GM12874 (cell line): ENCODE measurements around the gene C6orf47.

ENCODE experiments used
- CTCF ChIP-seq: IDR thresholded peaks from 2 replicates; pipeline ENCODE4 v1.5.1; 2011; ENCODE audit warnings: low read depth, mild to moderate bottlenecking, control low read depth, low read length, moderate library complexity; ENCODE audit not compliant: insufficient read depth

C6orf47 gene

GRCh38 chr6:31631681-31632278 lies 28.8 kb downstream of the C6orf47 start:
- no peak for TF ChIP-seq CTCF

- no peak for TF ChIP-seq CTCF
Observed at GRCh38 chr6:31631209-31631608, 29.4 kb downstream of the C6orf47 start.

DNA sequence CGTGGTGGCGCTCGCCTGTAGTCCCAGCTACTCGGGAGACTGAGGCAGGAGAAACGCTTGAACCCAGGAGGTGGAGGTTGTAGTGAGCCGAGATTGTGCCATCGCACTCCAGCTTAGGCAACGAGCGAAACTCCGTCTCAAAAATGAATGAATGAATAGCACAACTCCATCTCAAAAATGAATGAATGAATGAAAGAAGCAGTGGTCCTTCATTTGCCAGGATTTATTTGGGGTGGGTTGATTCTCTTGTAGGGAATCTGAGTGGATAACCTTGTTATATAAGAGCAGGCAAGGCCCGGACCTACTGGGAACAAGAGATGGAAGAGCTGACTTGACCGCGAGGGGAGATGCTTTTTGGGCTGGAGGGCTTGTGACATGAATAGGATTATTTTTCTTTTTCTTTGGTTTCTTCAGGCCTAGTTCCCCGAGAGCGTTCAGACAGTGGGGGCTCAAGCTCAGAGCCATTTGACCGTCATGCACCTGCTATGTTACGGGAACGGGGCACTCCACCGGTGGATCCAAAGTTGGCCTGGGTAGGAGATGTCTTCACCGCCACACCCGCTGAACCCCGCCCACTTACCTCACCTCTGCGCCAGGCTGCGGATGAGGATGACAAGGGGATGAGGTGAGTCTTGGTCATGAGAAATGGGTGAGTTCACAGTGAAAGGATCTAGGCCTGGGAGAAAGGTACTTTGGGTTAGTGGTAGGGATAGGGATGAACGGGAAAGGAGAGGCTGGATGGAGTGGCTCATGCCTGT lies 30.2 kb downstream of the C6orf47 start:
- TF ChIP-seq CTCF = no peak

DNA sequence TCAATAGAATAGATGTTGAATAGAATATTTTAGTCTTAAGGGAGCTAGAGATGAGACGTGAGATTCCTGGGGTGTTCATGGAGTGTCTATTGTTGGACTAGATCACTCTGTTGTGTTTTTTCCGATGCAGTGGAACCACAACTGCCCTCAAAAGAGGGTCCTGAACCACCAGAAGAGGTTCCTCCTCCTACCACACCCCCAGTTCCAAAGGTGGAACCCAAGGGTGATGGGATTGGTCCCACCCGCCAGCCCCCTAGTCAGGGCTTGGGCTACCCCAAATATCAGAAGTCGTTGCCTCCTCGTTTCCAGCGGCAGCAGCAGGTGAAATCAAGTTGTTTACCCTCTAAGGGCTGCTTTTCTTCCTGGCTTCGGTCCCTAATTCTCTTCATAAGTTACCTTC lies 31.6 kb downstream of the C6orf47 start:
- no peak for TF ChIP-seq CTCF

GRCh38 chr6:31627690-31628287 lies 32.8 kb downstream of the C6orf47 start:
- TF ChIP-seq CTCF = no peak

GRCh38 chr6:31626952-31627351 lies 33.6 kb downstream of the C6orf47 start:
- no peak for TF ChIP-seq CTCF

DNA sequence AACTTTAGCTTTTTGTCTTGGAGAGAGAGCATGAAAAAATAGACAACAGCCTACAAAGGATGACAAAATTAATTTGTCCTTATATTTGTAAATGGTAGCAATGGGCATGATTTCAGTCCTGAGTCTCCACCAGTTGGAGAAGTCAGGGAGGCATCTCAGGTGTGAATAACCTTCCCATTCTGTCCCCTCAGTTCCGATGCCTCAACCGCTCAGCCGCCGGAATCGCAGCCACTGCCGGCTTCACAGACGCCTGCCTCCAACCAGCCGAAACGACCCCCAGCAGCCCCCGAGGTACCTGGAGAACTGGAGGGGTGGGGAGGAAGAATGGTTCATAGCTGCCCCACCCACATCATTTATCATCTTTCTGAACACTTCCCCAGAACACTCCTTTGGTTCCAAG lies 36.5 kb downstream of the C6orf47 start:
- TF ChIP-seq CTCF = no peak
